ENCODE measurements around the gene CXCL10.
"Not testable (repeated sequence)": the region's sequence is repeated elsewhere in the genome, so short reads cannot be mapped to it uniquely, and the experiment has no call there.

Gene CXCL10

GRCh38 chr4:76053730-76054129 lies 30.4 kb upstream of the CXCL10 start:
- Histone ChIP-seq H3K36me3 (no peaks in the 10 kb centered on the region), H3K27ac (no peak overlapping the region), H3K9me3 (ENCODE audit: severe bottlenecking) (no peaks in the 10 kb centered on the region), H3K27me3 (ENCODE audit: insufficient read depth, low read depth, severe bottlenecking) (no peaks in the 10 kb centered on the region), H3K4me3 (ENCODE audit: low read depth, low read length) (no peak overlapping the region)
- no peak for TF ChIP-seq CTCF (IDR thresholded peaks at IDR 0.05; ENCODE audit: low read depth, low read length)
- DNase-seq, result no peak

GRCh38 chr4:76050560-76051050 lies 27.3 kb upstream of the CXCL10 start:
- not testable (repeated sequence) for H3K9me3 ChIP-seq (ENCODE audit: severe bottlenecking); H3K27ac ChIP-seq; DNase-seq

GRCh38 chr4:76049860-76050416 lies 26.6 kb upstream of the CXCL10 start:
- H3K36me3 ChIP-seq, result not testable (repeated sequence)

More at GRCh38 chr4:76050560-76051050, 27.3 kb upstream of the CXCL10 start:
- not testable (repeated sequence) for H3K36me3 ChIP-seq; H3K4me3 ChIP-seq (ENCODE audit: low read depth, low read length); H3K27me3 ChIP-seq (ENCODE audit: insufficient read depth, low read depth, severe bottlenecking)

GRCh38 chr4:76044686-76045085 lies 21.4 kb upstream of the CXCL10 start:
- H3K27ac ChIP-seq; DNase-seq; H3K9me3 ChIP-seq (ENCODE audit: severe bottlenecking); H3K36me3 ChIP-seq; H3K4me3 ChIP-seq (ENCODE audit: low read depth, low read length); H3K27me3 ChIP-seq (ENCODE audit: insufficient read depth, low read depth, severe bottlenecking): not testable (repeated sequence)

More at GRCh38 chr4:76049860-76050416, 26.6 kb upstream of the CXCL10 start:
- not testable (repeated sequence) for H3K4me3 ChIP-seq (ENCODE audit: low read depth, low read length); DNase-seq; H3K27ac ChIP-seq; H3K27me3 ChIP-seq (ENCODE audit: insufficient read depth, low read depth, severe bottlenecking); H3K9me3 ChIP-seq (ENCODE audit: severe bottlenecking)

GRCh38 chr4:76043306-76043705 lies 20.0 kb upstream of the CXCL10 start:
- H3K27ac ChIP-seq; H3K27me3 ChIP-seq (ENCODE audit: insufficient read depth, low read depth, severe bottlenecking); H3K36me3 ChIP-seq; H3K4me3 ChIP-seq (ENCODE audit: low read depth, low read length); DNase-seq; H3K9me3 ChIP-seq (ENCODE audit: severe bottlenecking): not testable (repeated sequence)

- H3K9me3 ChIP-seq (ENCODE audit: severe bottlenecking); H3K27ac ChIP-seq; H3K4me3 ChIP-seq (ENCODE audit: low read depth, low read length); H3K36me3 ChIP-seq; H3K27me3 ChIP-seq (ENCODE audit: insufficient read depth, low read depth, severe bottlenecking); DNase-seq: not testable (repeated sequence)
Observed at GRCh38 chr4:76042241-76042998, 19.1 kb upstream of the CXCL10 start.

GRCh38 chr4:76036855-76037254 lies 13.6 kb upstream of the CXCL10 start:
- no peak for TF ChIP-seq CTCF (IDR thresholded peaks at IDR 0.05; ENCODE audit: low read depth, low read length)
- no peak for DNase-seq
- Histone ChIP-seq H3K9me3 (ENCODE audit: severe bottlenecking) (no peaks in the 10 kb centered on the region), H3K27ac (no peak overlapping the region), H3K27me3 (ENCODE audit: insufficient read depth, low read depth, severe bottlenecking) (no peaks in the 10 kb centered on the region), H3K4me3 (ENCODE audit: low read depth, low read length) (no peak overlapping the region), H3K36me3 (no peaks in the 10 kb centered on the region)

GRCh38 chr4:76035799-76036380 lies 12.6 kb upstream of the CXCL10 start, which contains the start of gene CXCL11:
Gene CXCL11, minus strand, starts transcription at chr4:76036070. Its CDS starts 83 bp downstream, at chr4:76035987.
- TF ChIP-seq CTCF (IDR thresholded peaks at IDR 0.05; ENCODE audit: low read depth, low read length), result no peak
- H3K27ac ChIP-seq, result no peak within 1 kb of the TSS

More at GRCh38 chr4:76035799-76036380, 12.6 kb upstream of the CXCL10 start, which contains the start of gene CXCL11:
- H3K4me3 ChIP-seq (ENCODE audit: low read depth, low read length), result no peak within 1 kb of the TSS
- no peaks in the 10 kb centered on the region for H3K9me3 ChIP-seq (ENCODE audit: severe bottlenecking)
- no peak for DNase-seq
- H3K27me3 ChIP-seq (ENCODE audit: insufficient read depth, low read depth, severe bottlenecking), result no peaks in the 10 kb centered on the region
- H3K36me3 ChIP-seq, result no peaks in the 10 kb centered on the region
